IPS DF 6.9 (cell line): ENCODE measurements around the gene DUS3L.

Experiments used
- DNase-seq: peaks from one replicate; pipeline ENCODE4 v3.0.0-alpha.2; 2013; ENCODE audit warnings: low read depth, low spot score
- H3K27ac ChIP-seq: one replicate; pipeline ENCODE4 v1.5.1; 2013; ENCODE audit warnings: low read length, control low read depth
- H3K27me3 ChIP-seq: 2 replicates; pipeline ENCODE4 v1.6.1; 2013; ENCODE audit warnings: mild to moderate bottlenecking, low read length; ENCODE audit not compliant: control insufficient read depth, insufficient read depth
- H3K36me3 ChIP-seq: 2 replicates; pipeline ENCODE4 v1.6.1; 2013; ENCODE audit warnings: low read length; ENCODE audit not compliant: control insufficient read depth, insufficient read depth
- H3K4me1 ChIP-seq: 2 replicates; pipeline ENCODE4 v1.6.1; 2013; ENCODE audit warnings: low read length; ENCODE audit not compliant: control insufficient read depth, insufficient read depth
- H3K4me3 ChIP-seq: 2 replicates; pipeline ENCODE4 v1.5.1; 2013; ENCODE audit warnings: mild to moderate bottlenecking, low read length
- H3K9me3 ChIP-seq: 2 replicates; pipeline ENCODE4 v1.6.1; 2013; ENCODE audit warnings: low read length, inconsistent platforms; ENCODE audit not compliant: control insufficient read depth, insufficient read depth
- WGBS: extraction: QIAGEN DNeasy Blood & Tissue Kit; methylation state at CpG from one replicate; pipeline ENCODE4 v1.1.7; 2013; ENCODE audit warnings: mixed read lengths, missing lambda C conversion rate; ENCODE audit not compliant: insufficient read length, insufficient coverage; 5-methylcytosine and 5-hydroxymethylcytosine counted together

The DUS3L gene

DNA sequence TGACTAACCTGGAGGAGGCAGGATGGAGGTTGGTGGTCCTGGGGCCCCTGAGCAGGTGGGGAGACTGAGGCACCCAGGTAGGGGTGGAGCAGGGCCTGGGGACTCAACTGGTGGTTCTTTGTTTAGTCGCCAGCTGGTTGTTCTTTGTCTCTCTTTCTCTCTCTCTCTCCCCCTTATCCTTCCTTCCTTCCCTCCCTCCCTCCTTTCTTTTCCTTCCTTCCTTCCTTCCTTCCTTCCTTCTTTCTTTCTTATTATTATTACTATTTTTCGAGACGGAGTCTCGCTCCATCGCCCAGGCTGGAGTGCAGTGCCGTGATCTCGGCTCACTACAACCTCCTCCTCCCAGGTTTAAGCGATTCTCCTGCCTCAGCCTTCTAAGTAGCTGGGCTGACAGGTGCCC lies 7.3 kb upstream of the DUS3L start:
- H3K27me3 ChIP-seq, result peaks cover under 1% of the 10 kb centered on the region; the same call in 1 of the 2 replicates
- H3K27ac ChIP-seq, result no peak overlapping the region
- H3K36me3 ChIP-seq, result no peaks in the 10 kb centered on the region
- no peak for DNase-seq
- no peaks in the 10 kb centered on the region; the same call in 1 of the 2 replicates for H3K4me1 ChIP-seq
- no peak overlapping the region for H3K4me3 ChIP-seq
- no peaks in the 10 kb centered on the region for H3K9me3 ChIP-seq
- WGBS, result no CpG with 5 or more reads among the region's 8 CpGs

GRCh38 chr19:5795382-5795919 lies 4.5 kb upstream of the DUS3L start:
- Histone ChIP-seq H3K36me3 (no peaks in the 10 kb centered on the region), H3K4me1 (no peaks in the 10 kb centered on the region; the same call in 1 of the 2 replicates), H3K9me3 (no peaks in the 10 kb centered on the region), H3K27me3 (no peaks in the 10 kb centered on the region), H3K4me3 (no peak overlapping the region), H3K27ac (no peak overlapping the region)
- no peak for DNase-seq
- no CpG with 5 or more reads among the region's 7 CpGs for WGBS

GRCh38 chr19:5793188-5793587 lies 2.2 kb upstream of the DUS3L start:
- no peak for DNase-seq
- no peak overlapping the region for H3K4me3 ChIP-seq
- no peak overlapping the region for H3K27ac ChIP-seq
- no peaks in the 10 kb centered on the region for H3K4me1 ChIP-seq
- no peaks in the 10 kb centered on the region for H3K27me3 ChIP-seq
- H3K36me3 ChIP-seq, result peaks cover 12% of the 10 kb centered on the region
- H3K9me3 ChIP-seq, result no peaks in the 10 kb centered on the region
- WGBS, result no CpG with 5 or more reads among the region's 3 CpGs

DNA sequence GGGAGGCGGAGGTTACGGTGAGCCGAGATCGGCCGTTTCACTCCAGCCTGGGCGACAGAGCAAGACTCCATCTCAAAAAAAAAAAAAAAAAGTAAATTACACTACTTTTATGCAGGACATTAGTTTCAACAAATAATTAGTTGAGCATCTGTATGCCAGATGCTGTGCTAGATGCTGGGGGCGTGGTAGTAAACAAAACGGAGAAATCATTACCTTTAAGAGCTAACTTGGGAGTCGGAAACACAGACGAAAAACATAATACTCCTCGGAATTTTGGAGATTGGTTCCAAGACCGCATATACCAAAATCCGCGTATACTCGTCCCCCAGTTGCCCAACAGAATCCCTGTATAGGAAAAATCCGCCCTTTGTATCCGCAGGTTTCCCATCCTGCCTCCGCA lies 1.3 kb upstream of the DUS3L start:
- no CpG with 5 or more reads among the region's 18 CpGs for WGBS
- DNase-seq, result no peak
- no peaks in the 10 kb centered on the region for H3K9me3 ChIP-seq
- no peak overlapping the region for H3K4me3 ChIP-seq
- peaks cover 22% of the 10 kb centered on the region for H3K36me3 ChIP-seq
- H3K4me1 ChIP-seq, result no peaks in the 10 kb centered on the region
- no peak overlapping the region for H3K27ac ChIP-seq
- no peaks in the 10 kb centered on the region for H3K27me3 ChIP-seq

DNA sequence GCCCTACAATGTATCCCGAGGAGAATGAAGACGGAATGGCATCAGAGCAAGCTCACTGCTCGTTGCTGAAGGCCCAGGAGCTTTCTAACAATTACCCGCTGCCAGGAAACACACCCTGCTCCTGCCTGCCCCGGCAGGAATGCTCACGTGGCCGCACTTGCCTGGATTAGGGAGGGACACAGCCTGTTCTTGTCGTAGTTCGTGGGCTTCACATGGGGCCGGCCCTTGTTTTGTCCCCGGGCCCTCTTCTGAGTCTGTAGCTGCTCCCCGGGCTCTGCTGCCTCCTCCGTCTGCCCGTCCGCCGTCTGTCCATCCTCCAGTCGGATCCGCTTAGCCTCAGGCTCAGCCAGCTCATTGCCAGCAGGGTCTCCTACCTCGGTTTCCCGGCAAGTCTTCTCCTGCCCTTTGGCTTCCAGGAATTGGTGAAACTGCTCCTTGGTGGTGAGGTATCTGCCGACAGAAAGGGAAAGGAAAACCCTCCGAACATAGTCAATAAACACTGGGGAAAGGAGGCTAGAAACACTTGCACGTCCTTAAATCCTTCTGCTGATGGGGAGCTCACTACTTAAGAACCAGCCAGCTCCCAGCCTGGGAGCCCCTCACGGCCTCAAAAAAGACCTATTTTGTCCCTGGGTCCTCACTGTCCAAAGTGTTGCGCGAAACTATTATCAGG lies 941 bp downstream of the DUS3L start:
- Histone ChIP-seq H3K27ac (no peak overlapping the region), H3K4me3 (peak overlapping the region; percentile 24; the same call in 1 of the 2 replicates), H3K36me3 (peaks cover 42% of the 10 kb centered on the region), H3K9me3 (no peaks in the 10 kb centered on the region), H3K27me3 (no peaks in the 10 kb centered on the region), H3K4me1 (no peaks in the 10 kb centered on the region)
- DNase-seq, result no peak
- no CpG with 5 or more reads among the region's 26 CpGs for WGBS

DNA sequence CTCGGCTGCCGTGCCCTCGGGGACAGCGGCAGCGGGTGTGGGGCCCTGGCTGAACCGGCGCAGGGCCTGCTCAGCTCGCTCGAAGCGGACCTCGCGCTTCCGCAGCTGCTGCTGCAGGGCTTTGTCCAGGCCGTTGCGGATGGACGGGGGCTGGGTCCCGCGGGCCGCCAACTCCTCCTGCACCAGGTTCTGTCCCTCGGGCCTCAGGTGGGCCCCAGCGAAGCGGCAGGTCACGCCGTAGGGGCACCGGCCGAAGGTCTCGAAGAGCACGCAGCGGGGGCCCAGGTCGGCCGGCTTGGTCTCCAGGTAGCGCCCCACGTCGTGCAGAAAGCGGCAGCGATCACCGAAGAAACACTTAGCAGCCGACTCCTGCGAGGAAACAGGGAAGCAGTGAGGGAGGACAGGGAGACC lies 1.6 kb downstream of the DUS3L start:
- no peaks in the 10 kb centered on the region for H3K4me1 ChIP-seq
- DNase-seq, result no peak
- no peak overlapping the region for H3K27ac ChIP-seq
- no peaks in the 10 kb centered on the region for H3K9me3 ChIP-seq
- H3K27me3 ChIP-seq, result no peaks in the 10 kb centered on the region
- H3K4me3 ChIP-seq, result no peak overlapping the region
- peaks cover 48% of the 10 kb centered on the region for H3K36me3 ChIP-seq
- no CpG with 5 or more reads among the region's 39 CpGs for WGBS

DNA sequence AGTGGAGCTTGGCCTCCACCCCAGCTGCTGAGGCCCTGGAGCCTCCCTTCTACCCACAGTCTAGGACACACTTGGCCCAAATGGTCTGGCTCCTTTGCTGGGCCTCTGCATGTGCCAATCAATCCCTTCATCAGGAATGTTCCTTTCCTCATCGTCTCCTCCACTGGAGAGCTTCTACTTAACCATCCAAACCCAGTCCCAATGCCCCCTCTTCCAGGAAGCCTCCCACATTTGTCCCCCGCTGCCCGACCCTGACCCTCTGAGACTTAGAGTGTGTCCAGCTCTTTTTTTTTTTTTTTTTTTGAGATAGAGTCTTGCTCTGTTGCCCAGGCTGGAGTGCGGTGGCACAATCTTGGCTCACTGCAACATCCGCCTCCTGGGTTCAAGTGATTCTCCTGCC lies 2.5 kb downstream of the DUS3L start:
- WGBS, result no CpG with 5 or more reads among the region's 5 CpGs
- Histone ChIP-seq H3K36me3 (peaks cover 51% of the 10 kb centered on the region), H3K27ac (no peak overlapping the region)

DNA sequence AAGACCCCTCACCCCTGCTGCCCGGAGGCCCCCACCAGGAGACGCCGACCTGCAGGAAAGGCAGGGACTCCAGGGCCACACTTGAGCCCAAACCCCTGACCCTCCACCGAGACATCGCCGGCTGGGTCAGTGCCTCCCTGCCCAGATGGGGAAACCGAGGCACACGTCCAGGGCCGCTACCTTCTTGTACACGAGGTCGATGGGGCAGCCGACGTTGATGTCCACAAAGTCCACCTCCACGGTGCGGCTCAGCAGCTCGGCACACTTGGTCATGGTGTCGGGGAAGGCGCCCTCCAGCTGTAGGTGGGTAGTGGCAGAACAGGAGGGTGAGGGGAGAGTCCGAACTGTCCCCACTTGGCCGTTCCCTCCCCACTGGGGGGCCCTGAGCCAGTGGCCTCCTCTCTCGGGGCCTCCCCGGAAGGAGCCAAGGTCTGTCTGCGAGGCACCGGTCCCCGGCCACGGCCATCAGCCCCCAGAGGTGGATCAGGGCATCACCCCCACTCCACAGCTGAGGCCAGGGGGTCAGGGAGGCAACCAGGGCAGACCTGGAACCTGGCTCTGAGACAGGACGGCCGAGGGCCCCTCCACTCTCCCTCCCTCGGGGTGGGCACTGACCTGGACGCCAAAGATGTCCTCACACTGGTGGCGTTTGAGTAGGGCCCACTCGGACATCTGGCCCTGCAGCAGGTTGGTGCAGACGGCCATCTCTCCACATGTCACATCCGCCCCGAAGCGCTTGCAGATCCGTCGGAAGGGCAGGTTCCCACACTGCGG lies 3.4 kb downstream of the DUS3L start:
- H3K9me3 ChIP-seq, result no peaks in the 10 kb centered on the region
- DNase-seq, result no peak
- H3K36me3 ChIP-seq, result peaks cover 51% of the 10 kb centered on the region
- no peaks in the 10 kb centered on the region for H3K27me3 ChIP-seq
- H3K27ac ChIP-seq, result no peak overlapping the region
- H3K4me3 ChIP-seq, result no peak overlapping the region
- no peaks in the 10 kb centered on the region for H3K4me1 ChIP-seq
- no CpG with 5 or more reads among the region's 39 CpGs for WGBS

More for the DNA sequence above, 2.5 kb downstream of the DUS3L start:
- no peak for DNase-seq
- no peaks in the 10 kb centered on the region for H3K27me3 ChIP-seq
- H3K4me1 ChIP-seq, result no peaks in the 10 kb centered on the region
- H3K4me3 ChIP-seq, result no peak overlapping the region
- no peaks in the 10 kb centered on the region for H3K9me3 ChIP-seq

- H3K9me3 ChIP-seq, result no peaks in the 10 kb centered on the region
- H3K36me3 ChIP-seq, result peaks cover 51% of the 10 kb centered on the region
- H3K27me3 ChIP-seq, result no peaks in the 10 kb centered on the region
- no peak overlapping the region for H3K27ac ChIP-seq
- H3K4me3 ChIP-seq, result no peak overlapping the region
- DNase-seq, result no peak
- no CpG with 5 or more reads among the region's 44 CpGs for WGBS
- H3K4me1 ChIP-seq, result no peaks in the 10 kb centered on the region
These were observed 4.2 kb downstream of the DUS3L start for GRCh38 chr19:5786593-5787408.

DNA sequence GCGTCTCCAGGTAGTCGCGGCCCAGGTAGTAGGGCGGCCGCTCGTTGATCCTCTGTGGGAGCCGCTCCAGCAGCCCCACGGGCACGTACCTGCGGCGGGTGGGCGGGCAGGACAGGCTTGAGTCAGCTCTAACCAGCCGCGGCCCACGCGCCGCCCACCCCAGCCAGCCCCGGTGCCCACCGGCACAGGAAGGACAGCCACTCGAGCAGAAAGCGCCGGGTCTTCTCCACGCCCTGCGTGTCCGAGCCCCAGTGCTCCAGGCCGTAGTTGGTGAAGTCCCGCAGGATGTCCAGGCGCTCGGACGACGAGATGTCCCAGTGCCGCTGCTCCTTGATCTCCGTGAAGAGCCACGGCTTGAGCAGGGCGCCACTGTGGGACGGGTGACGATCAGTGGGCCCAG lies 5.5 kb downstream of the DUS3L start:
- Histone ChIP-seq H3K36me3 (peaks cover 51% of the 10 kb centered on the region), H3K9me3 (no peaks in the 10 kb centered on the region; the same call in 1 of the 2 replicates), H3K4me3 (no peak overlapping the region), H3K27ac (no peak overlapping the region), H3K27me3 (no peaks in the 10 kb centered on the region), H3K4me1 (no peaks in the 10 kb centered on the region)
- DNase-seq, result no peak
- no CpG with 5 or more reads among the region's 37 CpGs for WGBS
